ENCODE results near the gene GALNT2.

Gene GALNT2

DNA sequence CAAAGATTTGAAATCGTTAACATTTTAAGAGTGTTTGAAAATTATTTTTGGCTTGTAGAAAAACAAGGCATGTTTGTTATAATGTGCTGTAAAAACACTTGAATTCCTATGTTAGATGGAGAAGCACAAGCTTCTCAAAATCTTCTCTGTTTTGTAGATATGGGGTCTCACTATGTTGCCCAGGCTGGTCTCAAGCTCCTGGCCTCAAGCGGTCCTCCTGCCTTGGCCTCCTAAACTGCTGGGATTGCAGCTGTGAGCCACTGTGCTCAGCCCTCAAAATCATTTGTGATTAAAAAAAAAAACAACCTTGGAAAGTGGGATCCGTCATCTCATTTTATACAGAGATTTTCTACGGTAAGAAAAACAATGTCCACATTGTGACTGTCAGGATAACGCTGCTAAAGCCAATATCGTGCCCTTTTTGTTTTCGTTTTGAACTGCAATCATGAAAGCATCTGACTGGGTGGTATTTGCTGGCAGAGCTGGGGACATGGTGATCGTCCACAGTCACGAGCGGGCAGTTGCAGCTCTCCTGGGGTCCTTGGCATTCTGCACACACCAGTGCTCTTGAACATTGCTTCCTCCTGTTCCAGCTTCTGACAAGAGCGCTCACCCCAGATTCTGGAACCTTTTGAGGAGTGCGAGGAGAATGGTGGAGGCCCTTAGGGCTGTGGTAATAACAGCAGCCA, 246.6 kb downstream of the GALNT2 start:
- no peak for FAIRE-seq
- TF ChIP-seq POU2F2 (IDR thresholded peaks at IDR 0.05; ENCODE audit: low read depth, low read length) (no peak), TAF1 (IDR thresholded peaks at IDR 0.05; ENCODE audit: low read depth, low read length) (no peak), POLR2A (IDR thresholded peaks at IDR 0.05; ENCODE audit: low read depth, low read length) (no peak), PAX5 (IDR thresholded peaks at IDR 0.05; ENCODE audit: insufficient read depth, low read length, severe bottlenecking) (no peak), SPI1 (IDR thresholded peaks at IDR 0.05; ENCODE audit: low read depth, low read length) (no peak), POLR2AphosphoS5 (IDR thresholded peaks at IDR 0.05; ENCODE audit: low read depth, low read length) (no peak)

DNA sequence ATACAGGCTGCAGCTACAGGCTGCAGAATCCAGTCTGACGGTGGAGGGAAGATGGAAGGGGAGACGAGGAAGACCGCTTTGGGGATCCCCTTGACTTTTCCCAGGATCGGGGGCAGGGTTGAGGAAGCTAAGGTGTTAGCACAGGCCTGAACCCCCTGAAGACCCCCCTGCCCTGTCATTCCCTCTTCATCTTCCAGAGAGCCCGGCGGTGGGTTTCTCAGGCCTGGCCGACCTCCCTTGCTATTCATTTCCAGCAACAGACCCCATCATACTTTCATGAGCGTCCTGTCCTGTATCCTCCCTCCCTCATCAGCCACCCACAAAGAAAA, 247.1 kb downstream of the GALNT2 start:
- no peak for DNase-seq (ENCODE audit: insufficient read length, low spot score)
- TF ChIP-seq POU2F2 (IDR thresholded peaks at IDR 0.05; ENCODE audit: low read depth, low read length) (no peak), TAF1 (IDR thresholded peaks at IDR 0.05; ENCODE audit: low read depth, low read length) (no peak), POLR2AphosphoS5 (IDR thresholded peaks at IDR 0.05; ENCODE audit: low read depth, low read length) (no peak), PAX5 (IDR thresholded peaks at IDR 0.05; ENCODE audit: insufficient read depth, low read length, severe bottlenecking) (no peak), POLR2A (IDR thresholded peaks at IDR 0.05; ENCODE audit: low read depth, low read length) (no peak), SPI1 (IDR thresholded peaks at IDR 0.05; ENCODE audit: low read depth, low read length) (no peak)
- no peak for FAIRE-seq

More for the DNA sequence above, 246.6 kb downstream of the GALNT2 start:
- DNase-seq (ENCODE audit: insufficient read length, low spot score): no peak

DNA sequence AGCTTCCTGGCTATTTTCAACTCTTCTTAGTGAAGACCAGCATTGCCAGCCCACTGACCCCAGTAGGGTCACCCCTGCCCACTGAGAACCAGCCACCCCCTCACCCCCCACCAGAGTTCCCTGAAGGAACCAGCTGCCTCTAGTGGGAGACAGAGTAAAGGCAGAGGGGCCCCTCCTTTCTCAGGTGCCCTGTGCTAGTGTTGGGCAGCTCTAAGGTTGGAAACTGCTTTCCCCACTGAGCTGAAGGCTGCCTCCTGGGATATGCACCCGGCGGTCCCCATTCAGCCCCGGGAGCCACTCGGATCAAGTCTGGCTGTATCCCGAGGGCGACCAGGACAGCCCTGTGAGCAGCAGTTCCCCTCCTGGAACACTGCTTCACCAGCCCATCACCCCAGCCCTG, 248.1 kb downstream of the GALNT2 start:
- TF ChIP-seq SPI1 (IDR thresholded peaks at IDR 0.05; ENCODE audit: low read depth, low read length) (no peak), POLR2A (IDR thresholded peaks at IDR 0.05; ENCODE audit: low read depth, low read length) (no peak), TAF1 (IDR thresholded peaks at IDR 0.05; ENCODE audit: low read depth, low read length) (no peak), PAX5 (IDR thresholded peaks at IDR 0.05; ENCODE audit: insufficient read depth, low read length, severe bottlenecking) (no peak), POU2F2 (IDR thresholded peaks at IDR 0.05; ENCODE audit: low read depth, low read length) (no peak), POLR2AphosphoS5 (IDR thresholded peaks at IDR 0.05; ENCODE audit: low read depth, low read length) (no peak)
- FAIRE-seq: no peak
- no peak for DNase-seq (ENCODE audit: insufficient read length, low spot score)

GRCh38 chr1:230316864-230317745, 250.1 kb downstream of the GALNT2 start:
- FAIRE-seq (no peak), DNase-seq (ENCODE audit: insufficient read length, low spot score) (no peak)
- no peak for TF ChIP-seq POLR2A (IDR thresholded peaks at IDR 0.05; ENCODE audit: low read depth, low read length)
- TF ChIP-seq PAX5 (IDR thresholded peaks at IDR 0.05; ENCODE audit: insufficient read depth, low read length, severe bottlenecking): no peak
- no peak for TF ChIP-seq SPI1 (IDR thresholded peaks at IDR 0.05; ENCODE audit: low read depth, low read length)
- TF ChIP-seq POLR2AphosphoS5 (IDR thresholded peaks at IDR 0.05; ENCODE audit: low read depth, low read length): no peak
- TF ChIP-seq TAF1 (IDR thresholded peaks at IDR 0.05; ENCODE audit: low read depth, low read length): no peak
- no peak for TF ChIP-seq POU2F2 (IDR thresholded peaks at IDR 0.05; ENCODE audit: low read depth, low read length)

DNA sequence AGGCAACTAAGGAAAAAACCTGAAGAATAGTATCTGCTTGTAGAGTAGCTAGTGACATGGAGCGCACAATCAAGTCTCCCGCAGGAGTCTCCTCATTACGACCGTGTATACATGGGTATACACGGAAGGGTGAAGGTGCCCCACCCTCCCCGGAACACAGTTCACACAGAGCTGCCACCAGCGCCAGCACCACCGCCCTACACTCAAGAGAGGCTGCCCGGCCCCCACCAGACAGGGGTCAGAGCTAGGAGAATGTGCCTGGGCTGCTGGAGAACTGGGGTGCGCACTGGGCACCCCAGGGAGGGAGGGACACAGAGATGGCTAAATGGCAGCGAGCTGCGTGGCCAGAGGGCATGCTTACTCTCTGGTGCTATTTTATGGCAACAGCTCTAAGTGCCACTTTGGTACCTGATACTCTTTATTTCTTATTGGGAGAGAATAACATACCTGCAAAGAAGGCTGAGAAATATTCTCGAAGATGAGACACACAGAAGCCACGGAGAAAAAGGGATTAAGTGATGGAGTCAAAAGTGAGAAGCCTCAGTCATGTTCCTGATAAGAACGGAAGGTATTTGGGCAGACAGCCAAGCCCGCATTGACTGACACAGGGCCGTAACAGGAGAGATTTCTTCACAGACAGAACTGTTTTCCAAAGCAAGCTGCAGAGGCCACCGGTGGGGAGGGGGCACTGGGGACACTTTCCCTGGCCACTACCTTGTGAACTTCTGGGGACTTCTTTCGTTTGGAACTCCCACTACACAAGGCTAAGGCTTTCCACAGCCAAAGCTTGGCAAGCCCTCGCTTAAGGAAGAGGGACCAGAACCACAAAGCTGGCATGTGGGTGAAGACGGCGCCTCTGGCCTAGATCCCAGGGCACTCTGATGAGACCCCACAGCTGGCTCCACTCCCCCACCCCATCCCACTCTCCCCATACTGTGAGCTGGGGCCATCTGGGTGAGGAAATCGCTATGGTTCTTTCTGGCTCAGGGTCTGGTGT, 251.1 kb downstream of the GALNT2 start:
- FAIRE-seq (no peak), DNase-seq (ENCODE audit: insufficient read length, low spot score) (no peak)
- TF ChIP-seq POLR2AphosphoS5 (IDR thresholded peaks at IDR 0.05; ENCODE audit: low read depth, low read length) (no peak), POU2F2 (IDR thresholded peaks at IDR 0.05; ENCODE audit: low read depth, low read length) (no peak), SPI1 (IDR thresholded peaks at IDR 0.05; ENCODE audit: low read depth, low read length) (no peak), TAF1 (IDR thresholded peaks at IDR 0.05; ENCODE audit: low read depth, low read length) (no peak), PAX5 (IDR thresholded peaks at IDR 0.05; ENCODE audit: insufficient read depth, low read length, severe bottlenecking) (no peak), POLR2A (IDR thresholded peaks at IDR 0.05; ENCODE audit: low read depth, low read length) (no peak)

- FAIRE-seq: no peak
- no peak for DNase-seq (ENCODE audit: insufficient read length, low spot score)
- no peak for TF ChIP-seq POLR2AphosphoS5 (IDR thresholded peaks at IDR 0.05; ENCODE audit: low read depth, low read length)
- no peak for TF ChIP-seq TAF1 (IDR thresholded peaks at IDR 0.05; ENCODE audit: low read depth, low read length)
- no peak for TF ChIP-seq PAX5 (IDR thresholded peaks at IDR 0.05; ENCODE audit: insufficient read depth, low read length, severe bottlenecking)
- TF ChIP-seq SPI1 (IDR thresholded peaks at IDR 0.05; ENCODE audit: low read depth, low read length): no peak
- TF ChIP-seq POLR2A (IDR thresholded peaks at IDR 0.05; ENCODE audit: low read depth, low read length): no peak
- no peak for TF ChIP-seq POU2F2 (IDR thresholded peaks at IDR 0.05; ENCODE audit: low read depth, low read length)
Observed at GRCh38 chr1:230319014-230319747, 252.1 kb downstream of the GALNT2 start.

- TF ChIP-seq POLR2A (IDR thresholded peaks at IDR 0.05; ENCODE audit: low read depth, low read length) (no peak), POU2F2 (IDR thresholded peaks at IDR 0.05; ENCODE audit: low read depth, low read length) (no peak), SPI1 (IDR thresholded peaks at IDR 0.05; ENCODE audit: low read depth, low read length) (no peak), TAF1 (IDR thresholded peaks at IDR 0.05; ENCODE audit: low read depth, low read length) (no peak), POLR2AphosphoS5 (IDR thresholded peaks at IDR 0.05; ENCODE audit: low read depth, low read length) (no peak), PAX5 (IDR thresholded peaks at IDR 0.05; ENCODE audit: insufficient read depth, low read length, severe bottlenecking) (no peak)
- no peak for FAIRE-seq
- no peak for DNase-seq (ENCODE audit: insufficient read length, low spot score)
Observed at GRCh38 chr1:230320804-230321203, 253.8 kb downstream of the GALNT2 start.

GRCh38 chr1:230321341-230321740, 254.3 kb downstream of the GALNT2 start:
- DNase-seq (ENCODE audit: insufficient read length, low spot score): no peak
- TF ChIP-seq POLR2AphosphoS5 (IDR thresholded peaks at IDR 0.05; ENCODE audit: low read depth, low read length) (no peak), PAX5 (IDR thresholded peaks at IDR 0.05; ENCODE audit: insufficient read depth, low read length, severe bottlenecking) (no peak), POU2F2 (IDR thresholded peaks at IDR 0.05; ENCODE audit: low read depth, low read length) (no peak)
- no peak for FAIRE-seq
